Keratinocyte (primary cell): ENCODE measurements around the gene ZNF883.

Experiments
- EZH2 ChIP-seq: IDR thresholded peaks from one replicate; pipeline ENCODE4 v1.6.1; 2012; ENCODE audit warnings: inconsistent platforms, mild to moderate bottlenecking, low read length, moderate library complexity
- TF ChIP-seq, protein P1 (sequence below), 3 experiments: IDR thresholded peaks in 1 of 3; conservative IDR thresholded peaks in 1 of 3; optimal IDR thresholded peaks in 1 of 3; 2 replicates in 2 of 3; 3 replicates in 1 of 3; pipeline versions ENCODE3 to v1.5.1; 2011; ENCODE audit warnings: low read length in 3 of 3, mild to moderate bottlenecking in 3 of 3, moderate library complexity in 2 of 3, control low read depth in 1 of 3, inconsistent platforms in 1 of 3; ENCODE audit not compliant: insufficient read depth in 2 of 3; ENCODE audit errors: extremely low read depth in 1 of 3

DNA sequence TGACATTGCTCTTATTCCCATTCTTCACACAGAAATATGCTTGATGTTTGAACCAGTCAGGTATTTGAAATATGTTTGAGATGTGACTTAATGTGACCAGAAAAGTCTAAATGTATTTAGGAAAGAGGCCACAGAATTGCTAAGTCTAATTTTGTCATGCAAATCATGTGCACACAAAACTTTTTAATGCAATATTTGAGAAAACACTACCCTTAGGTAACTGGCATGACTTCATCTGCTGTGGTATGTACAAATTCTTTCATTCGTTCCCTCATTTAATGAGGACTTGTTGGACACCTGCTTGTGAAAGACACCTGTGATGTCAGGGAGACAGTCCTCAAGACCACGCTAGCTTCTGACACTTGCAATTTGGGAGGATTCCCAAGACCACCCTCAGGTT, 100.3 kb downstream of the ZNF883 start:
- TF ChIP-seq, protein P1, sequence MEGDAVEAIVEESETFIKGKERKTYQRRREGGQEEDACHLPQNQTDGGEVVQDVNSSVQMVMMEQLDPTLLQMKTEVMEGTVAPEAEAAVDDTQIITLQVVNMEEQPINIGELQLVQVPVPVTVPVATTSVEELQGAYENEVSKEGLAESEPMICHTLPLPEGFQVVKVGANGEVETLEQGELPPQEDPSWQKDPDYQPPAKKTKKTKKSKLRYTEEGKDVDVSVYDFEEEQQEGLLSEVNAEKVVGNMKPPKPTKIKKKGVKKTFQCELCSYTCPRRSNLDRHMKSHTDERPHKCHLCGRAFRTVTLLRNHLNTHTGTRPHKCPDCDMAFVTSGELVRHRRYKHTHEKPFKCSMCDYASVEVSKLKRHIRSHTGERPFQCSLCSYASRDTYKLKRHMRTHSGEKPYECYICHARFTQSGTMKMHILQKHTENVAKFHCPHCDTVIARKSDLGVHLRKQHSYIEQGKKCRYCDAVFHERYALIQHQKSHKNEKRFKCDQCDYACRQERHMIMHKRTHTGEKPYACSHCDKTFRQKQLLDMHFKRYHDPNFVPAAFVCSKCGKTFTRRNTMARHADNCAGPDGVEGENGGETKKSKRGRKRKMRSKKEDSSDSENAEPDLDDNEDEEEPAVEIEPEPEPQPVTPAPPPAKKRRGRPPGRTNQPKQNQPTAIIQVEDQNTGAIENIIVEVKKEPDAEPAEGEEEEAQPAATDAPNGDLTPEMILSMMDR (optimal IDR thresholded peaks at IDR 0.05 in 1 of 3, IDR thresholded peaks at IDR 0.05 in 1 of 3, conservative IDR thresholded peaks at IDR 0.05 in 1 of 3; ENCODE audit: extremely low read depth in 1 of 3, insufficient read depth in 2 of 3, low read length in 3 of 3), result no peak
- no peak for TF ChIP-seq EZH2
